Activated CD8-positive, alpha-beta memory T cell treated with anti-CD3 and anti-CD28 coated beads, Interleukin-2, amount 50 U/mL, for 24 hours (primary cell): Measurements from ENCODE around the gene TMEM130.

Experiments used
- DNase-seq: peaks from one replicate; pipeline ENCODE4 v3.0.0-alpha.2; 2020; ENCODE audit errors: extremely low read depth

Gene TMEM130

GRCh38 chr7:98869597-98870120 is at the start of gene TMEM130:
TMEM130 (minus strand) TSS chr7:98870014; CDS start chr7:98869861, 153 bp downstream.
- no peak for DNase-seq

- no peak for DNase-seq
Measured at GRCh38 chr7:98917331-98917730, 47.5 kb upstream of the TMEM130 start.

GRCh38 chr7:98913612-98914011 is 43.8 kb upstream of the TMEM130 start:
- no peak for DNase-seq

GRCh38 chr7:98913026-98913425 is 43.2 kb upstream of the TMEM130 start:
- DNase-seq = no peak

- DNase-seq = no peak
Measured at GRCh38 chr7:98911916-98912315, 42.1 kb upstream of the TMEM130 start.

GRCh38 chr7:98910427-98910826 is 40.6 kb upstream of the TMEM130 start:
- no peak for DNase-seq

- DNase-seq = no peak
Measured at GRCh38 chr7:98909487-98909886, 39.7 kb upstream of the TMEM130 start.

GRCh38 chr7:98908585-98908984 is 38.8 kb upstream of the TMEM130 start:
- DNase-seq = no peak

GRCh38 chr7:98907570-98907969 is 37.8 kb upstream of the TMEM130 start:
- no peak for DNase-seq

GRCh38 chr7:98903246-98903645 is 33.4 kb upstream of the TMEM130 start:
- no peak for DNase-seq

GRCh38 chr7:98902523-98902922 is 32.7 kb upstream of the TMEM130 start:
- DNase-seq = no peak

- no peak for DNase-seq
Measured at GRCh38 chr7:98900815-98901214, 31.0 kb upstream of the TMEM130 start.

GRCh38 chr7:98899816-98900215 is 30.0 kb upstream of the TMEM130 start:
- no peak for DNase-seq

- DNase-seq = no peak
Measured at GRCh38 chr7:98892609-98893008, 22.8 kb upstream of the TMEM130 start.

- no peak for DNase-seq
Measured at GRCh38 chr7:98887038-98887437, 17.2 kb upstream of the TMEM130 start.

GRCh38 chr7:98884416-98884815 is 14.6 kb upstream of the TMEM130 start:
- no peak for DNase-seq

GRCh38 chr7:98881561-98882315 is 11.9 kb upstream of the TMEM130 start:
- no peak for DNase-seq

GRCh38 chr7:98880485-98880884 is 10.7 kb upstream of the TMEM130 start:
- DNase-seq = no peak

- DNase-seq = no peak
Measured at GRCh38 chr7:98879979-98880315, 10.1 kb upstream of the TMEM130 start.

- peak; percentile 10 for DNase-seq
Measured at GRCh38 chr7:98879198-98879978, 9.6 kb upstream of the TMEM130 start.

GRCh38 chr7:98878365-98879197 is 8.8 kb upstream of the TMEM130 start, which contains the start of gene TRRAP:
TRRAP (plus strand) TSS chr7:98878532; CDS start chr7:98881151, 2,619 bp downstream.
- DNase-seq = peak; percentile 28
